Mammary epithelial cell (primary cell): ENCODE results near the gene GRIN2A.

Experiments
- EZH2 ChIP-seq: IDR thresholded peaks from 2 replicates; pipeline ENCODE4 v1.6.1; 2012; ENCODE audit warnings: low read length, inconsistent platforms, borderline replicate concordance
- TF ChIP-seq, protein P1 (sequence below), 2 donors: IDR thresholded peaks in 1 of 2; conservative IDR thresholded peaks in 1 of 2; 2 replicates each; pipeline ENCODE4 v1.5.1; 2011 to 2012; ENCODE audit warnings: inconsistent platforms in 2 of 2, low read length in 2 of 2, mild to moderate bottlenecking in 2 of 2, control low read depth in 1 of 2, low read depth in 1 of 2; ENCODE audit not compliant: insufficient read depth in 1 of 2; ENCODE audit errors: extremely low read depth in 1 of 2

DNA sequence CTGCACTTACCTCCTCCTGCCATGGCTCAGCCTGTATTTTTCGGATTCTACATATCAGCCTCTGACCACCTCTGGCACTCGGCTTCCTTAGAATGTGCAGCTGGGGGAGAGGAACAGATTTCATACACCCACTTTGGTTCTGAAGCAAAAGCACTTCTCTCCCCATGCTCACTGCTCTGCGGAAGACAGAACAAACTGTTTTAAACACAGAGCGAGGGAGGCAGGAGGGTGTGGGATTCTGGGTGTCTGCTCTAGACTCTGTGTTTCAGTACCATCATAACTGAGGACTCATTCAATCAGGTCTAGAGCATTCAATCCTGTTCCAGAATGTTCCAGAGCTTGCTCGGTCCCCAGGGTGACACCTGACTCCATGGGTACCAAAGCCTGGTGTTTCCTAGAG lies 239.1 kb downstream of the GRIN2A start:
- TF ChIP-seq EZH2, result no peak
- TF ChIP-seq, protein P1, sequence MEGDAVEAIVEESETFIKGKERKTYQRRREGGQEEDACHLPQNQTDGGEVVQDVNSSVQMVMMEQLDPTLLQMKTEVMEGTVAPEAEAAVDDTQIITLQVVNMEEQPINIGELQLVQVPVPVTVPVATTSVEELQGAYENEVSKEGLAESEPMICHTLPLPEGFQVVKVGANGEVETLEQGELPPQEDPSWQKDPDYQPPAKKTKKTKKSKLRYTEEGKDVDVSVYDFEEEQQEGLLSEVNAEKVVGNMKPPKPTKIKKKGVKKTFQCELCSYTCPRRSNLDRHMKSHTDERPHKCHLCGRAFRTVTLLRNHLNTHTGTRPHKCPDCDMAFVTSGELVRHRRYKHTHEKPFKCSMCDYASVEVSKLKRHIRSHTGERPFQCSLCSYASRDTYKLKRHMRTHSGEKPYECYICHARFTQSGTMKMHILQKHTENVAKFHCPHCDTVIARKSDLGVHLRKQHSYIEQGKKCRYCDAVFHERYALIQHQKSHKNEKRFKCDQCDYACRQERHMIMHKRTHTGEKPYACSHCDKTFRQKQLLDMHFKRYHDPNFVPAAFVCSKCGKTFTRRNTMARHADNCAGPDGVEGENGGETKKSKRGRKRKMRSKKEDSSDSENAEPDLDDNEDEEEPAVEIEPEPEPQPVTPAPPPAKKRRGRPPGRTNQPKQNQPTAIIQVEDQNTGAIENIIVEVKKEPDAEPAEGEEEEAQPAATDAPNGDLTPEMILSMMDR (conservative IDR thresholded peaks at IDR 0.05 in 1 of 2, IDR thresholded peaks at IDR 0.05 in 1 of 2; ENCODE audit: extremely low read depth in 1 of 2, insufficient read depth in 1 of 2, low read depth in 1 of 2, low read length in 2 of 2), result no peak
